ENCODE results near the gene ISOC2.

- TF ChIP-seq MAX (CRISPR knock-in tag; IDR thresholded peaks at IDR 0.05) (no peak), CBX1 (IDR thresholded peaks at IDR 0.05; ENCODE audit: low read depth) (no peak), TGIF2 (CRISPR knock-in tag; IDR thresholded peaks at IDR 0.05) (no peak), SAFB2 (IDR thresholded peaks at IDR 0.05; ENCODE audit: borderline replicate concordance, low read depth, low read length, severe bottlenecking) (no peak)
Measured at GRCh38 chr19:55436847-55437246, 24.6 kb downstream of the ISOC2 start.
